SK-N-SH (cell line): ENCODE measurements around the gene ZNF385C. TPM values are rescaled to one million over a fixed set of nuclear protein-coding genes. Genes with fewer than 3 reads are reported as not detected.

Experiments used
- CTCF ChIA-PET: fragments of 300-600, 350-600 bp; formaldehyde crosslinking; extraction: SDS; loops from one replicate; lab custom pipeline; 2021; lab: Yijun Ruan, JAX
- POLR2A ChIA-PET: fragments of 350-600 bp; sonication (Branson Sonifier 250); formaldehyde crosslinking; extraction: SDS; loops from one replicate; lab custom pipeline; 2020; ENCODE audit warnings: antibody characterized with exemption, inconsistent platforms; lab: Yijun Ruan, JAX
- DNase-seq: peaks from one replicate; pipeline ENCODE4 v3.0.0; 2012
- H2AFZ ChIP-seq: fragments of 200-600 bp; sonication (generic); 2 replicates; pipeline ENCODE4 v1.8.1; 2016; ENCODE audit warnings: antibody characterized with exemption, mild to moderate bottlenecking, low read depth
- H3F3A ChIP-seq: fragments of 200-600 bp; sonication (generic); replicated peaks from 2 replicates; pipeline ENCODE3; 2016; ENCODE audit warnings: antibody characterized with exemption, mild to moderate bottlenecking; ENCODE audit not compliant: insufficient read depth
- H3K27ac ChIP-seq, 2 experiments: fragments of 200-500 bp in 1 of 2; fragments of 200-600 bp in 1 of 2; sonication (Bioruptor generic) in 1 of 2; sonication (generic), shearing (Covaris generic) in 1 of 2; 2 replicates each; pipeline versions ENCODE4 v1.5.1 to v1.6.1; 2014 to 2016; ENCODE audit warnings: low read depth in 2 of 2, inconsistent platforms in 1 of 2, low read length in 1 of 2, mild to moderate bottlenecking in 1 of 2, mixed read lengths in 1 of 2
- H3K27me3 ChIP-seq: fragments of 200-600 bp; sonication (generic), shearing (Covaris generic); 2 replicates; pipeline ENCODE4 v1.6.1; 2016; ENCODE audit warnings: mixed run types; ENCODE audit not compliant: insufficient read depth
- H3K36me3 ChIP-seq, 2 experiments: fragments of 200-500 bp in 1 of 2; fragments of 200-600 bp in 1 of 2; sonication (Bioruptor generic) in 1 of 2; sonication (generic) in 1 of 2; replicated peaks in 1 of 2; 2 replicates each; pipeline versions ENCODE3 to v1.5.1; 2014 to 2016; ENCODE audit warnings: low read length in 1 of 2, mild to moderate bottlenecking in 1 of 2; ENCODE audit not compliant: insufficient read depth in 2 of 2, control insufficient read depth in 1 of 2
- H3K4me1 ChIP-seq, 2 experiments: fragments of 200-500 bp in 1 of 2; fragments of 200-600 bp in 1 of 2; sonication (Bioruptor generic) in 1 of 2; sonication (generic), shearing (Covaris generic) in 1 of 2; 2 replicates each; pipeline versions ENCODE4 v1.5.1 to v1.6.1; 2014 to 2016; ENCODE audit warnings: low read depth in 1 of 2, low read length in 1 of 2, mixed run types in 1 of 2; ENCODE audit not compliant: insufficient read depth in 2 of 2, control insufficient read depth in 1 of 2
- H3K4me2 ChIP-seq: fragments of 200-600 bp; sonication (generic), shearing (Covaris generic); 2 replicates; pipeline ENCODE4 v1.6.1; 2017; ENCODE audit warnings: mixed run types
- H3K4me3 ChIP-seq, 2 experiments: fragments of 200-500 bp in 1 of 2; fragments of 200-600 bp in 1 of 2; sonication (Bioruptor generic) in 1 of 2; sonication (generic), shearing (Covaris generic) in 1 of 2; 2 replicates each; pipeline versions ENCODE4 v1.5.1 to v1.8.1; 2014 to 2016; ENCODE audit warnings: low read depth in 2 of 2, inconsistent platforms in 1 of 2, low read length in 1 of 2, mild to moderate bottlenecking in 1 of 2, mixed read lengths in 1 of 2, moderate library complexity in 1 of 2
- H3K79me2 ChIP-seq: fragments of 200-600 bp; sonication (generic); 2 replicates; pipeline ENCODE4 v1.8.1; 2017; ENCODE audit warnings: mild to moderate bottlenecking; ENCODE audit not compliant: insufficient read depth
- H3K9ac ChIP-seq: fragments of 200-600 bp; sonication (generic); 2 replicates; pipeline ENCODE4 v1.6.1; 2017; ENCODE audit warnings: mixed run types
- H3K9me2 ChIP-seq: fragments of 200-600 bp; sonication (generic); 2 replicates; pipeline ENCODE4 v1.6.1; 2017; ENCODE audit warnings: mixed run types
- H3K9me3 ChIP-seq: fragments of 200-600 bp; sonication (generic); 2 replicates; pipeline ENCODE4 v1.6.1; 2017; ENCODE audit warnings: mixed run types, mild to moderate bottlenecking, moderate library complexity
- H4K20me1 ChIP-seq: fragments of 200-600 bp; sonication (generic); 2 replicates; pipeline ENCODE4 v1.6.1; 2017; ENCODE audit warnings: mild to moderate bottlenecking, mixed run types; ENCODE audit not compliant: insufficient read depth
- CTCF ChIP-seq: fragments of 200-600 bp; sonication (generic); IDR thresholded peaks from 2 replicates; pipeline ENCODE4 v1.6.1; 2017; ENCODE audit warnings: antibody characterized with exemption, mild to moderate bottlenecking, moderate library complexity
- ELF1 ChIP-seq: IDR thresholded peaks from 2 replicates; pipeline ENCODE4 v1.4.0; 2012
- FOSL2 ChIP-seq: IDR thresholded peaks from 2 replicates; pipeline ENCODE4 v1.4.0; 2012; ENCODE audit warnings: low read depth, mild to moderate bottlenecking, moderate library complexity, borderline replicate concordance
- FOXM1 ChIP-seq: IDR thresholded peaks from 2 replicates; pipeline ENCODE4 v1.4.0; 2012; ENCODE audit warnings: low read depth, mild to moderate bottlenecking
- IRF3 ChIP-seq: fragments of 150-350 bp; IDR thresholded peaks from 2 replicates; pipeline ENCODE4 v1.6.1; 2016; ENCODE audit warnings: mild to moderate bottlenecking, low read depth, low read length
- JUND ChIP-seq: IDR thresholded peaks from 2 replicates; pipeline ENCODE4 v1.4.0; 2012
- NFIC ChIP-seq: IDR thresholded peaks from 2 replicates; pipeline ENCODE4 v1.4.0; 2012; ENCODE audit warnings: borderline replicate concordance
- NRF1 ChIP-seq: IDR thresholded peaks from 2 replicates; pipeline ENCODE4 v1.6.1; 2012; ENCODE audit warnings: low read depth, mild to moderate bottlenecking, low read length
- PBX3 ChIP-seq: IDR thresholded peaks from 2 replicates; pipeline ENCODE4; 2012
- POLR2AphosphoS5 ChIP-seq: IDR thresholded peaks from 2 replicates; pipeline ENCODE4 v1.6.1; 2012; ENCODE audit warnings: low read depth, low read length
- RCOR1 ChIP-seq: fragments of 150-350 bp; IDR thresholded peaks from 2 replicates; pipeline ENCODE4 v1.6.1; 2017; ENCODE audit warnings: antibody characterized with exemption, low read length
- TAF1 ChIP-seq: IDR thresholded peaks from 2 replicates; pipeline ENCODE4 v1.6.1; 2012; ENCODE audit warnings: low read depth, mild to moderate bottlenecking, low read length, moderate library complexity, borderline replicate concordance
- TEAD4 ChIP-seq: IDR thresholded peaks from 2 replicates; pipeline ENCODE4 v1.4.0; 2012; ENCODE audit warnings: mild to moderate bottlenecking, borderline replicate concordance; ENCODE audit not compliant: insufficient read depth
- ZBTB33 ChIP-seq: IDR thresholded peaks from 2 replicates; pipeline ENCODE4 v1.4.0; 2012; ENCODE audit warnings: low read depth, borderline replicate concordance
- WGBS: methylation state at CpG from one replicate; pipeline ENCODE4 v1.1.6; 2017; ENCODE audit warnings: low lambda C conversion rate; 5-methylcytosine and 5-hydroxymethylcytosine counted together
- polyA plus RNA-seq, 3 experiments: library from polyadenylated mRNA; depleted of rRNA; stranded (reverse); fragments of >200 nt; gene quantifications; 2 replicates each; pipeline ENCODE4 v1.2.3, GENCODE V29; 2012

The ZNF385C gene
- polyA plus RNA-seq, 1 of the 3 experiments (the other 2 are of a cell fraction), result 0.05 TPM

- ChIA-PET POLR2A (no interaction called here), CTCF (interaction anchor here (0.9 to 1.2 kb wide), 2 partner anchors 112 to 195 kb away, joined by 3 read pairs; no protein-coding TSS in a partner anchor)
- H3K27me3 ChIP-seq, result no peaks in the 10 kb centered on the region
- H3K4me2 ChIP-seq, result no peak overlapping the region
- H4K20me1 ChIP-seq, result no peaks in the 10 kb centered on the region
- no peak overlapping the region for H3K27ac ChIP-seq
- peaks cover 6% of the 10 kb centered on the region for H3F3A ChIP-seq
- no peak overlapping the region for H2AFZ ChIP-seq
- H3K4me3 ChIP-seq, result no peak overlapping the region
- H3K79me2 ChIP-seq, result peaks cover 6% of the 10 kb centered on the region; the same call in 1 of the 2 replicates
- no peaks in the 10 kb centered on the region for H3K9me2 ChIP-seq
- no peaks in the 10 kb centered on the region for H3K4me1 ChIP-seq
- no peaks in the 10 kb centered on the region for H3K9me3 ChIP-seq
- TF ChIP-seq NRF1 (no peak), PBX3 (no peak), TAF1 (no peak), ELF1 (no peak), FOSL2 (no peak), CTCF (no peak), IRF3 (no peak), RCOR1 (no peak)
- H3K9ac ChIP-seq, result no peak overlapping the region
- DNase-seq, result no peak
- WGBS, result 78% methylated on average over 5 of the region's 5 CpGs
- H3K36me3 ChIP-seq, result peaks cover 78 to 95% of the 10 kb centered on the region in 2 experiments
Measured at GRCh38 chr17:41989702-41990419, 108.4 kb downstream of the ZNF385C start.

- no peak for TF ChIP-seq ELF1
- no peak for TF ChIP-seq RCOR1
- no peak for TF ChIP-seq POLR2AphosphoS5
- no peak for TF ChIP-seq TEAD4
- TF ChIP-seq NFIC, result no peak
- TF ChIP-seq FOXM1, result no peak
- TF ChIP-seq JUND, result no peak
- TF ChIP-seq ZBTB33, result no peak
- DNase-seq, result no peak
- H3K9me3 ChIP-seq, result no peaks in the 10 kb centered on the region
- H3K4me2 ChIP-seq, result no peak overlapping the region
- H3K4me3 ChIP-seq, result no peak overlapping the region
- 94% methylated on average over 2 of the region's 2 CpGs for WGBS
- no peaks in the 10 kb centered on the region for H3K27me3 ChIP-seq
- no peaks in the 10 kb centered on the region for H3K4me1 ChIP-seq
- ChIA-PET POLR2A (no interaction called here), CTCF (interaction anchor here (1.2 to 2.0 kb wide), 2 partner anchors 14 to 194 kb away, joined by 3 to 5 read pairs; no protein-coding TSS in a partner anchor)
- peaks cover 6% of the 10 kb centered on the region for H3F3A ChIP-seq
- peaks cover 79 to 86% of the 10 kb centered on the region in 2 experiments for H3K36me3 ChIP-seq
- H4K20me1 ChIP-seq, result no peaks in the 10 kb centered on the region
- H3K9ac ChIP-seq, result no peak overlapping the region
- peaks cover 6% of the 10 kb centered on the region; the same call in 1 of the 2 replicates for H3K79me2 ChIP-seq
- H3K9me2 ChIP-seq, result no peaks in the 10 kb centered on the region
- no peak overlapping the region for H3K27ac ChIP-seq
- no peak overlapping the region for H2AFZ ChIP-seq
Measured at GRCh38 chr17:41988418-41988817, 109.9 kb downstream of the ZNF385C start.
